GM19397 (cell line): ENCODE data around the gene RXRA.

ENCODE experiments used
- ATAC-seq: cut with Tn5 transposase; IDR thresholded peaks from one replicate; pipeline ENCODE4 v1.9.1; 2021; ENCODE audit warnings: mild to moderate bottlenecking, moderate library complexity; ENCODE audit not compliant: unreplicated experiment

Gene RXRA

DNA sequence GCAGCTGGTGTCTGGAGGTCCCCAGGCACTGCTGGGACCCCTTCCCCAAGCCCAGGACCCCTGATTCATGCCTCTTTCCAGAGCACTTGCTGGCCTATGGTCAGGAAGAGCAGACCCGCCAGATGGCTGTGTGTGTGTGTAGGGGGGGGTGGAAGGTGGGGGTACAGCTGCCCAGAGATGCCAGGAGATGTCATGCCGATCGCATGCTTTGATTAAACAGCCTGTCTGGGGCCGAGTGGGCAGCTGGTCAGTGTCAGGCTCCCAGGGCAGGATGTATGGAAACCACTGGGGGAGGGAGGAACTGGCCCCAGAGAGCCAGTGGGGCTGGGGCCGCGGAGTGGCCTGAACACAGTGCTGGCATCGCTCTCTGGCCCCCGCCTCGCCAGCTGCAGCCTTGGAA lies 23.7 kb downstream of the RXRA start:
- ATAC-seq, result no peak

- no peak for ATAC-seq
Observed at GRCh38 chr9:134350416-134350994, 24.2 kb downstream of the RXRA start.

DNA sequence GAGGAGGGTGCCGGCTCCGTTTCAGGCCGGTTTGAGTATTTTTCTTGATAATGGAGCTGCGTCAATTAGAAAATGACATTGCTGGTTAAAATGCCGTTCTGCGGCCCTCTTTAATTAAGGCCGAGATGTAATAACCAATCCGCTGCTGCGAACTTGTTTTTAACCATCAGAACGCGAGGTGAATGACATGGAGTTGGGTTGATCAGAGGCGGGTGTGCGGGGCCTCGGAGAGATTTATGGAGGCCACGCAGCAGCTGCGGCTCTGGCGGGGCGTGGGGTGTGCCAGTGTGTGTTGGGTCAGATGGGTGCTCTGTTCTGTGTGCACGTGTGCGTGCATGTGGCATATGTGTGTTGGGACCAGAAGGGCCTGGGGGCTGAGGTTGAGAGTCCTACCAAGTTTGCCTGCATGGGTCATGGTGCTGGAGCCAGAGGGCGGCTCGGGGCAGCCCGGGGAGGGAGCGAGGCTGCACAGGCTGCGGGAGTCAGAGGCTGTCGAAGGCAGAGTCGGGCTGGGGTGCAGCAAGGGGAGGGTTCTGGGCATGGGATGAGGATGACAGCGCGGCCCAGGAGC lies 25.4 kb downstream of the RXRA start:
- no peak for ATAC-seq

DNA sequence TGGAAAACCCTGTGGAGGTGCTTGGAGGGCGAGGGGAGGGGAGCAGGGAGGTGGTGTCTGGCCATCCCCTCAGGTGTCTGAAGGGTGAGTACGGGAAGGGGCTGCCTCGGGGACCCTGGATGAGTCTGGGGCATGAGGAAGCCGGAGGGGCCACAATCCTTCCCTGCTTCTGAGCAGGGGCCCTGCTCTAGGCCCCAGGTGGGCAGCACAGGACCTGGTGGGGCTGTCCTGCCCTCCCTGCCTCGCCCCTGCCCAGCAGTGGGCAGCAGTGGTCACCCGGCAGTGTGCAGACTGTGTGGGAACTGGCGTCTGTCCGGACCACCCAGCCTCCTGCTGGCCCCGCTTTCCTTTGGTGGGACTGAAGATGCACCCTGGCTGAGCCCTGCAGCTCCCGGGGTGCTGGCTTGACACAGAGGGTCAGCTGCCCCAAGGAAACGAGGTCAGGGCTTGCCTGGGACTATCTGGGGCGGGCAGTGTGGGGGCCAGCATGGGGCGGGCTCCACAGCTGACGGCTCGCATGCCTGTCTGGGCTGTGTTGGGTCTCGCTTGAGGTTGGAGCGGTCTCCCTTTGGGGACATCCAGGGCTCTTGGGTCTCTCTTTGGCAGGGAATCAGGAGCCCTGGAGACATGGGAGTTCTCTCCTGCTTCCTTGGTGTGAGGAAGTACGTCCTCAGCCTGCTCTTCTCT lies 26.1 kb downstream of the RXRA start:
- ATAC-seq, result no peak

GRCh38 chr9:134353539-134353938 lies 27.3 kb downstream of the RXRA start:
- no peak for ATAC-seq

DNA sequence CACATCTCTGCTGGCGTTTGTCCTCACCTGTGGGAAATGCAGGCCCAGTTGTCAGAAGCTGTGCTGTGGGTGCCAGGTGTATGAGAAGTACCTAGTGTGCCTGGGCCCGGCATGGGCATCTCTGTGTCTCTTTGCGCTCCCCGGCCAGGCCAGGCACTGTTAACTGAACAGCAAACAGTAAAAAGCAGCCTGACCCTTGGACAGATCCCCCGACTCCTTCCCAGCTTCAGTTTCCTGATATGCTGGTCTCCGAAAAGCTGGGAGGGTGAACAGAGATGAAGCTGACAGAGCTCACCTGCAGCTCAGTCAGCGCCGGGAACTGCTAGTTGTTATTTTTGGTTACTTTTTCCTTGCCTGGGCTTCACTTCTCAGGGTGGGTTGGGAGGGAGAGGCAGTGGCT lies 28.9 kb downstream of the RXRA start:
- no peak for ATAC-seq

GRCh38 chr9:134355561-134356279 lies 29.5 kb downstream of the RXRA start:
- no peak for ATAC-seq

GRCh38 chr9:134356496-134357470 lies 30.5 kb downstream of the RXRA start:
- ATAC-seq, result no peak

- ATAC-seq, result no peak
Observed at GRCh38 chr9:134357631-134358025, 31.4 kb downstream of the RXRA start.

DNA sequence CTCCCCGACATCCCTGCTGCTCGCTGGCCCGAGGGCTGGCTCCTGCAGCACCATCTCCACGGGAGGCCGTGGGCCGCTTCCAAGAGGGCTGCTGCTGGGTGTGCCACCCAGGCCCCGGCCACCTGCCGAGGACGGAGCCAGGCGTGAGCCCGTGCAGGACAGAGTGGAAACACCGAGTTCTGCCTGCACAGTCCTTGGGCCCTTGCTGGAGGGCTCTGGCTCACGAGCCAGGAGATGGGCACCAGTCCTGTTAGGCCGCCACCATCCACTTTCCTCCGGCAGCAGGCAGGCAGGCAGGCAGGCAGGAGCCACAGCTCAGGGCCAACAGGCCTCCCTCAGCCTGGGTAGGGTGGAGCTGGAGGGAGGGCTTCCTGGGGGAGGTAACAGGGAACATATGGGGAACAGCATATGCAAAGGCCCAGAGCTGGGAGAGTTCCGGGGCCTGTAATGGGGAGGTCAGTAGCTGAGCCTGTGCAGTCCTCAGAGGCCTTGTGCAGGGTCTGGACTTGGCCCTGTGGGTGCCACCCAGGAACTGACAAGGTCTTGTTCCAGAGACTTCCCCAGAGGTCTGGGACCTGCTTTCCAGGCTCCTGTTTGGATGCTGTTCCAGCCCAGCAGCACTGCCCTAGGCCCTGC lies 31.9 kb downstream of the RXRA start:
- ATAC-seq, result no peak

DNA sequence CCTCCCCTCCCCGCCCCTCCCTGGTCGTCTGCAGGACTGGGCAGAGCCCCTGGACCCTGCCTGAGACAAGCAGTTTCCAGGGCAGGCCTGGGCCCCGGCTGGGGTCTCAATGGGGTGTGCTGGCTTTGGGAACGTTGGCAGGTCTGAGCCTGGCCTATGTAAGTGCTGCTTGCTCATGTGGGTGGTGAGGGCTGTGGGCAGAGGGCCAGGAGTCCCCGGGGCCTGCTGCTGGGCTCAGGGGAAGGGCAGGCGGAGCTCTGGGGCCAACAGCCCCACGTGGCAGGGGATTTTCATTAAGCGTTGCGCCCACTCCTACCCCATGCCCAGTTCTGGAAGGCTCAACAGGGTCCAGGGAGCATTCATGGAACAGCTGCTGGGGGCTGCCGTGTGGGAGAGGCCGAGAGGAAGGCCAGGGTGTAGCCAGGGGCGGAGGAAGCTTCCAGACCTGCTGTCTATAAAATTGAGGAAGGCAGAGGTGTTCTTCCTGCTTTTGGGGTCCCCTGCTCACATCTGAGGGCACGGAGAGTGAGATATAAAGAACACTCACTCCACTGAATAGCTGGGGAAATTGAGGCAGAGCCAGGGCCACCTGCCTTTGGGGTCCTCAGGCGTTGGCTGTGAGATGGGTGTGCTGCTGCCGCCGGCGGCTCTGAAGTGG lies 32.5 kb downstream of the RXRA start:
- ATAC-seq, result no peak

GRCh38 chr9:134359493-134360179 lies 33.4 kb downstream of the RXRA start:
- no peak for ATAC-seq

GRCh38 chr9:134360180-134360759 lies 34.0 kb downstream of the RXRA start:
- no peak for ATAC-seq

- no peak for ATAC-seq
Observed at GRCh38 chr9:134360897-134361296, 34.6 kb downstream of the RXRA start.

DNA sequence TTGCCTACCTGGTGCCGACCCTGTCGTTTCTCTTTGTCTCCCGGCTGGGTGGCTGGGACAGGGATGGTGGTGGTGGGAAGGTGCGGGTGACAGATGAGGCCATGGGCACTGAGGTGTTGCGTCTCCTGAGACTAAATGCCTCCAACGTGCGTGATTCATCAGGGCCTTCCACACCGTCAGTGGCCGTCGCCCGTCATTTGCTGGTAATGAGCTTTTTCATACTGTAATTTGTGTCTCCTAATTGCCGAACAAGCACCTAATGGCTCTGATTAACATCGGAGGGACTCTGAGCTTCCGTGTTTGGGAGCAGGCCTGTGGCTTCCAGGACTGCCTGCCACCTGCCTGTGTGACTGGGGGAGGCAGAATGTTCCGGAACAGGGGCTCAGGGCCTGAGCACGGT lies 35.2 kb downstream of the RXRA start:
- ATAC-seq, result no peak

DNA sequence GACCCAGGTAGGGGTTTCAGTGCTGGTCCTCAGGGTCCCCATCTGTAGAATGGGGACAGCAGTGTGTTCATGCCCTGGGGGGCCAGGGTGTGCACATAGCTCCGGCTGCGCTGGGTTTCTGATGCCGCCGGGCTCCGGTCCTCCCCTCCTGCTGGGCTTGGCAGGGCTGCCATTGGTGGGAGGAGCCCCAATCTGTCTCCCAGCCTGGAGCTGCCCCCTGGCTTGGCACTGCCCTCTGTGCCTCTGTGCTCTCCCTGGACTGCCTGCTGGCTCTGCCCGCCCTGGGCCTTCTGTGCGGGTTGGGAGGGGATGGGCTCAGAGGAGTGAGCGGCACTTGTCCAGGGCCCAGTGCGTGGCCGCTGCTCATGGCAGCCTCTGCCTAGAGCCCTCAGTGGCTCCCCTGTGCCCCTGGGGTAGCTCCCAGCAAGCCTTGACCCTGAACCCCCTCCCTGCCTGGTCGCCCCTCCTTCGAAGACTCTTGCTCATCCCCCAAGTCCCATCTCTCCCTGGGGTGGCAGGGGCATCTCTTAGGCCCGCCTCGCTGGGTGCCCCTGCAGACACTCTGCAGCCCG lies 35.7 kb downstream of the RXRA start:
- no peak for ATAC-seq

GRCh38 chr9:134363450-134363849 lies 37.2 kb downstream of the RXRA start:
- ATAC-seq, result no peak

- ATAC-seq, result no peak
Observed at GRCh38 chr9:134364391-134365114, 38.3 kb downstream of the RXRA start.
